Immature natural killer cell (primary cell): Measurements from ENCODE around the gene RPL31. TPM values are rescaled to one million over a fixed set of nuclear protein-coding genes. Genes with fewer than 3 reads are reported as not detected.
"Not testable (repeated sequence)": the region's sequence is repeated elsewhere in the genome, so short reads cannot be mapped to it uniquely, and the experiment has no call there.

ENCODE experiments used
- DNase-seq, 3 donors: peaks; one replicate each; pipeline ENCODE4 v3.0.0; 2022; ENCODE audit warnings: mixed read lengths in 1 of 3
- H3K27ac Mint-ChIP-seq, 6 donors: one replicate each; pipeline ENCODE4 v1.8.0; 2020; ENCODE audit warnings: mixed read lengths in 6 of 6, mild to moderate bottlenecking in 5 of 6, inconsistent platforms in 4 of 6, moderate library complexity in 3 of 6
- H3K27me3 Mint-ChIP-seq, 3 donors: one replicate each; pipeline ENCODE4 v1.8.0; 2020 to 2021; ENCODE audit warnings: low read depth in 3 of 3, mild to moderate bottlenecking in 3 of 3, mixed read lengths in 3 of 3, moderate library complexity in 3 of 3, inconsistent platforms in 1 of 3
- H3K36me3 Mint-ChIP-seq, 3 donors: one replicate each; pipeline ENCODE4 v1.8.0; 2020; ENCODE audit warnings: mixed read lengths in 3 of 3, inconsistent platforms in 2 of 3, mild to moderate bottlenecking in 2 of 3
- H3K4me1 Mint-ChIP-seq, 2 donors: one replicate each; pipeline ENCODE4 v1.8.0; 2020; ENCODE audit warnings: inconsistent platforms in 2 of 2, mild to moderate bottlenecking in 2 of 2, mixed read lengths in 2 of 2, moderate library complexity in 1 of 2
- H3K4me3 Mint-ChIP-seq, 5 donors: one replicate each; pipeline ENCODE4 v1.8.0; 2020; ENCODE audit warnings: mild to moderate bottlenecking in 5 of 5, mixed read lengths in 5 of 5, inconsistent platforms in 3 of 5, moderate library complexity in 3 of 5
- H3K9me3 Mint-ChIP-seq, 6 donors: one replicate each; pipeline ENCODE4 v1.8.0; 2020; ENCODE audit warnings: mild to moderate bottlenecking in 6 of 6, mixed read lengths in 6 of 6, inconsistent platforms in 4 of 6, moderate library complexity in 3 of 6
- polyA plus RNA-seq, 3 donors: library from polyadenylated mRNA; unstranded; fragments of 300-500 nt; fragmentation: Illumina TruSeq; gene quantifications; one replicate each; pipeline ENCODE4 v1.2.3, GENCODE V29; 2021

The RPL31 gene
- polyA plus RNA-seq, 3 donors from 2014 or later, result 2,160 to 4,376 (median 2,775) TPM

GRCh38 chr2:101036562-101036961, 34.5 kb downstream of the RPL31 start:
- H3K27ac Mint-ChIP-seq, result no peak overlapping the region
- DNase-seq, result peak in 1 of 3 donors; percentile 6
- H3K27me3 Mint-ChIP-seq, result peaks cover 0 to 5% (median 1%) of the 10 kb centered on the region in 3 donors
- H3K9me3 Mint-ChIP-seq, result peaks cover 0 to 2% (median 0%) of the 10 kb centered on the region in 6 donors
- no peak overlapping the region for H3K4me3 Mint-ChIP-seq
- H3K36me3 Mint-ChIP-seq, result no peaks in the 10 kb centered on the region
- H3K4me1 Mint-ChIP-seq, result no peaks in the 10 kb centered on the region

- no peak overlapping the region for H3K4me3 Mint-ChIP-seq
- H3K9me3 Mint-ChIP-seq, result peaks cover 0 to 2% (median 0%) of the 10 kb centered on the region in 6 donors
- H3K36me3 Mint-ChIP-seq, result no peaks in the 10 kb centered on the region
- peaks cover 0 to 5% (median 1%) of the 10 kb centered on the region in 3 donors for H3K27me3 Mint-ChIP-seq
- DNase-seq, result no peak
- no peaks in the 10 kb centered on the region for H3K4me1 Mint-ChIP-seq
- H3K27ac Mint-ChIP-seq, result no peak overlapping the region
Observed at GRCh38 chr2:101037161-101037755, 35.2 kb downstream of the RPL31 start.

- Mint-ChIP-seq H3K27me3 (peaks cover 0 to 5% (median 0%) of the 10 kb centered on the region in 3 donors), H3K4me1 (no peaks in the 10 kb centered on the region), H3K4me3 (no peak overlapping the region), H3K9me3 (peaks cover 0 to 2% (median 0%) of the 10 kb centered on the region in 6 donors), H3K36me3 (no peaks in the 10 kb centered on the region), H3K27ac (no peak overlapping the region)
- peak in 1 of 3 donors; percentile 3 for DNase-seq
Observed at GRCh38 chr2:101038455-101039255, 36.6 kb downstream of the RPL31 start.

GRCh38 chr2:101040072-101040471, 38.0 kb downstream of the RPL31 start:
- Mint-ChIP-seq H3K9me3 (peaks cover 0 to 2% (median 0%) of the 10 kb centered on the region in 6 donors), H3K36me3 (no peaks in the 10 kb centered on the region), H3K27me3 (peaks cover 0 to 9% (median 0%) of the 10 kb centered on the region in 3 donors), H3K4me3 (no peak overlapping the region), H3K4me1 (no peaks in the 10 kb centered on the region), H3K27ac (no peak overlapping the region)
- DNase-seq, result no peak

- H3K36me3 Mint-ChIP-seq, result no peaks in the 10 kb centered on the region
- H3K27me3 Mint-ChIP-seq, result peaks cover 0 to 9% (median 0%) of the 10 kb centered on the region in 3 donors
- DNase-seq, result no peak
- H3K4me1 Mint-ChIP-seq, result no peaks in the 10 kb centered on the region
- no peak overlapping the region for H3K27ac Mint-ChIP-seq
- H3K4me3 Mint-ChIP-seq, result no peak overlapping the region
- peaks cover 0 to 2% (median 0%) of the 10 kb centered on the region in 6 donors for H3K9me3 Mint-ChIP-seq
Observed at GRCh38 chr2:101040761-101041160, 38.7 kb downstream of the RPL31 start.

GRCh38 chr2:101041413-101041812, 39.3 kb downstream of the RPL31 start:
- H3K4me3 Mint-ChIP-seq, result no peak overlapping the region
- no peaks in the 10 kb centered on the region for H3K36me3 Mint-ChIP-seq
- DNase-seq, result no peak
- peaks cover 0 to 8% (median 0%) of the 10 kb centered on the region in 3 donors for H3K27me3 Mint-ChIP-seq
- no peaks in the 10 kb centered on the region for H3K4me1 Mint-ChIP-seq
- peaks cover 0 to 2% (median 0%) of the 10 kb centered on the region in 6 donors for H3K9me3 Mint-ChIP-seq
- no peak overlapping the region for H3K27ac Mint-ChIP-seq

GRCh38 chr2:101045330-101045729, 43.2 kb downstream of the RPL31 start:
- no peaks in the 10 kb centered on the region for H3K4me1 Mint-ChIP-seq
- no peaks in the 10 kb centered on the region for H3K36me3 Mint-ChIP-seq
- no peaks in the 10 kb centered on the region for H3K9me3 Mint-ChIP-seq
- H3K4me3 Mint-ChIP-seq, result no peak overlapping the region
- DNase-seq, result no peak
- no peak overlapping the region for H3K27ac Mint-ChIP-seq
- H3K27me3 Mint-ChIP-seq, result peaks cover 0 to 7% (median 0%) of the 10 kb centered on the region in 3 donors

GRCh38 chr2:101047075-101047766, 45.1 kb downstream of the RPL31 start:
- H3K4me1 Mint-ChIP-seq, result no peaks in the 10 kb centered on the region
- H3K36me3 Mint-ChIP-seq, result no peaks in the 10 kb centered on the region
- H3K9me3 Mint-ChIP-seq, result peaks cover 0 to 2% (median 0%) of the 10 kb centered on the region in 6 donors

GRCh38 chr2:101047774-101048173, 45.7 kb downstream of the RPL31 start:
- peaks cover 0 to 2% (median 0%) of the 10 kb centered on the region in 6 donors for H3K9me3 Mint-ChIP-seq
- H3K27me3 Mint-ChIP-seq, result peaks cover 0 to 9% (median 0%) of the 10 kb centered on the region in 3 donors
- no peak overlapping the region for H3K4me3 Mint-ChIP-seq
- no peak overlapping the region for H3K27ac Mint-ChIP-seq
- no peaks in the 10 kb centered on the region for H3K36me3 Mint-ChIP-seq
- no peak for DNase-seq
- no peaks in the 10 kb centered on the region for H3K4me1 Mint-ChIP-seq

More at GRCh38 chr2:101047075-101047766, 45.1 kb downstream of the RPL31 start:
- no peak for DNase-seq
- Mint-ChIP-seq H3K4me3 (no peak overlapping the region), H3K27me3 (peaks cover 0 to 9% (median 0%) of the 10 kb centered on the region in 3 donors), H3K27ac (no peak overlapping the region)

GRCh38 chr2:101048756-101049155, 46.7 kb downstream of the RPL31 start:
- no peak for DNase-seq
- Mint-ChIP-seq H3K9me3 (peaks cover 0 to 2% (median 0%) of the 10 kb centered on the region in 6 donors), H3K4me3 (no peak overlapping the region)

GRCh38 chr2:101050886-101051285, 48.8 kb downstream of the RPL31 start:
- H3K27ac Mint-ChIP-seq, result not testable (repeated sequence)

More at GRCh38 chr2:101048756-101049155, 46.7 kb downstream of the RPL31 start:
- Mint-ChIP-seq H3K4me1 (no peaks in the 10 kb centered on the region), H3K36me3 (no peaks in the 10 kb centered on the region), H3K27ac (no peak overlapping the region), H3K27me3 (peaks cover 0 to 9% (median 2%) of the 10 kb centered on the region in 3 donors)

GRCh38 chr2:101052147-101052546, 50.1 kb downstream of the RPL31 start:
- H3K9me3 Mint-ChIP-seq, result peaks cover 0 to 2% (median 0%) of the 10 kb centered on the region in 6 donors
- H3K4me1 Mint-ChIP-seq, result no peaks in the 10 kb centered on the region
- DNase-seq, result no peak
- no peaks in the 10 kb centered on the region for H3K36me3 Mint-ChIP-seq
- no peak overlapping the region for H3K4me3 Mint-ChIP-seq
- H3K27ac Mint-ChIP-seq, result no peak overlapping the region
- peaks cover 0 to 2% (median 2%) of the 10 kb centered on the region in 3 donors for H3K27me3 Mint-ChIP-seq

More at GRCh38 chr2:101050886-101051285, 48.8 kb downstream of the RPL31 start:
- H3K9me3 Mint-ChIP-seq, H3K4me1 Mint-ChIP-seq, H3K4me3 Mint-ChIP-seq, H3K36me3 Mint-ChIP-seq, DNase-seq, H3K27me3 Mint-ChIP-seq: not testable (repeated sequence)

- H3K27ac Mint-ChIP-seq, result no peak overlapping the region
- no peak for DNase-seq
- H3K4me1 Mint-ChIP-seq, result no peaks in the 10 kb centered on the region
- H3K9me3 Mint-ChIP-seq, result peaks cover 0 to 2% (median 0%) of the 10 kb centered on the region in 6 donors
- H3K36me3 Mint-ChIP-seq, result no peaks in the 10 kb centered on the region
- no peak overlapping the region for H3K4me3 Mint-ChIP-seq
- peaks cover 0 to 4% (median 2%) of the 10 kb centered on the region in 3 donors for H3K27me3 Mint-ChIP-seq
Observed at GRCh38 chr2:101053117-101053516, 51.0 kb downstream of the RPL31 start.
